H9 (cell line): ENCODE data around the gene CSDE1. TPM values are rescaled to one million over a fixed set of nuclear protein-coding genes. Genes with fewer than 3 reads are reported as not detected.

ENCODE experiments used
- DNase-seq: peaks from one replicate; pipeline ENCODE4 v3.0.0-alpha.2; 2017
- H2AFZ ChIP-seq: one replicate; pipeline ENCODE4 v1.6.1; 2013; ENCODE audit warnings: mild to moderate bottlenecking, low read length, control low read depth, moderate library complexity
- H2AK5ac ChIP-seq: 2 replicates; pipeline ENCODE4 v1.6.1; 2013; ENCODE audit warnings: low read length, control low read depth, mixed read lengths; ENCODE audit not compliant: insufficient read length
- H2BK120ac ChIP-seq: one replicate; pipeline ENCODE4 v1.6.1; 2013; ENCODE audit warnings: low read depth, mild to moderate bottlenecking, low read length, control low read depth, inconsistent platforms; ENCODE audit not compliant: poor library complexity, severe bottlenecking
- H2BK12ac ChIP-seq: 2 replicates; pipeline ENCODE4 v1.6.1; 2013; ENCODE audit warnings: low read length, control low read depth, mixed read lengths, low read depth; ENCODE audit not compliant: insufficient read length
- H2BK15ac ChIP-seq: 2 replicates; pipeline ENCODE4 v1.6.1; 2013; ENCODE audit warnings: low read depth, low read length, control low read depth
- H2BK20ac ChIP-seq: one replicate; pipeline ENCODE4 v1.6.1; 2013; ENCODE audit warnings: low read depth, mild to moderate bottlenecking, low read length, control low read depth, inconsistent platforms; ENCODE audit not compliant: poor library complexity, severe bottlenecking
- H2BK5ac ChIP-seq: 2 replicates; pipeline ENCODE4 v1.6.1; 2013; ENCODE audit warnings: low read length, control low read depth, mixed read lengths; ENCODE audit not compliant: insufficient read length
- H3K14ac ChIP-seq: 2 replicates; pipeline ENCODE4 v1.6.1; 2013; ENCODE audit warnings: low read length, control low read depth; ENCODE audit not compliant: insufficient read depth
- H3K18ac ChIP-seq: 2 replicates; pipeline ENCODE4 v1.6.1; 2013; ENCODE audit warnings: low read depth, mild to moderate bottlenecking, mixed read lengths, low read length, control low read depth; ENCODE audit not compliant: insufficient read length
- H3K23ac ChIP-seq: 2 replicates; pipeline ENCODE4 v1.6.1; 2013; ENCODE audit warnings: low read length, control low read depth, mixed read lengths, low read depth; ENCODE audit not compliant: insufficient read length
- H3K23me2 ChIP-seq: 2 replicates; pipeline ENCODE4 v1.6.1; 2013; ENCODE audit warnings: low read depth, mild to moderate bottlenecking, mixed read lengths, low read length, control low read depth; ENCODE audit not compliant: insufficient read length, poor library complexity, severe bottlenecking
- H3K27ac ChIP-seq: 2 replicates; pipeline ENCODE4 v1.5.1; 2013; ENCODE audit warnings: low read length, control low read depth, mixed read lengths, low read depth; ENCODE audit not compliant: insufficient read length
- H3K27me3 ChIP-seq: 2 replicates; pipeline ENCODE4 v1.6.1; 2013; ENCODE audit warnings: low read length, control low read depth, inconsistent platforms; ENCODE audit not compliant: insufficient read depth
- H3K4ac ChIP-seq: 2 replicates; pipeline ENCODE4 v1.6.1; 2013; ENCODE audit warnings: low read depth, mild to moderate bottlenecking, control low read depth, inconsistent platforms, low read length, moderate library complexity
- H3K4me1 ChIP-seq: 2 replicates; pipeline ENCODE4 v1.6.1; 2013; ENCODE audit warnings: low read length, control low read depth, inconsistent platforms; ENCODE audit not compliant: insufficient read depth
- H3K4me2 ChIP-seq: 2 replicates; pipeline ENCODE4 v1.6.1; 2013; ENCODE audit warnings: low read length, control low read depth, mixed read lengths; ENCODE audit not compliant: insufficient read length, insufficient read depth
- H3K56ac ChIP-seq: 2 replicates; pipeline ENCODE4 v1.6.1; 2013; ENCODE audit warnings: low read depth, mild to moderate bottlenecking, mixed read lengths, low read length, control low read depth; ENCODE audit not compliant: insufficient read length
- H3K79me1 ChIP-seq: 2 replicates; pipeline ENCODE4 v1.6.1; 2013; ENCODE audit warnings: low read depth, mild to moderate bottlenecking, moderate library complexity, low read length, control low read depth, inconsistent platforms; ENCODE audit not compliant: insufficient read depth, poor library complexity, severe bottlenecking
- H3K79me2 ChIP-seq: 2 replicates; pipeline ENCODE4 v1.6.1; 2013; ENCODE audit warnings: low read length, control low read depth, inconsistent platforms; ENCODE audit not compliant: insufficient read depth
- H3K9ac ChIP-seq: 2 replicates; pipeline ENCODE4 v1.6.1; 2013; ENCODE audit warnings: low read length, control low read depth, mixed read lengths; ENCODE audit not compliant: insufficient read length; ENCODE audit errors: extremely low read depth
- H3K9me3 ChIP-seq: one replicate; pipeline ENCODE4 v1.6.1; 2013; ENCODE audit warnings: low read depth, low read length, inconsistent platforms; ENCODE audit not compliant: control insufficient read depth
- H3T11ph ChIP-seq: one replicate; pipeline ENCODE4 v1.6.1; 2013; ENCODE audit warnings: mild to moderate bottlenecking, low read length, control low read depth, inconsistent platforms
- H4K20me1 ChIP-seq: one replicate; pipeline ENCODE4 v1.6.1; 2013; ENCODE audit not compliant: control insufficient read depth, insufficient read length, insufficient read depth
- H4K5ac ChIP-seq: 2 replicates; pipeline ENCODE4 v1.6.1; 2013; ENCODE audit warnings: low read depth, mild to moderate bottlenecking, mixed read lengths, low read length, control low read depth; ENCODE audit not compliant: insufficient read length
- H4K8ac ChIP-seq: replicated peaks from 2 replicates; pipeline ENCODE4 v1.6.1; 2013; ENCODE audit warnings: low read length, control low read depth, mixed read lengths, low read depth; ENCODE audit not compliant: insufficient read length
- H4K91ac ChIP-seq: 2 replicates; pipeline ENCODE4 v1.6.1; 2013; ENCODE audit warnings: low read depth, mild to moderate bottlenecking, moderate library complexity, mixed read lengths, low read length, control low read depth; ENCODE audit not compliant: insufficient read length
- H3K27ac Mint-ChIP-seq, 3 experiments: 2 replicates in 2 of 3; 3 replicates in 1 of 3; pipeline ENCODE4 v1.8.0; 2020 to 2021; ENCODE audit warnings: mixed read lengths in 3 of 3, mild to moderate bottlenecking in 1 of 3, moderate library complexity in 1 of 3
- H3K27me3 Mint-ChIP-seq: 2 replicates; pipeline ENCODE4 v1.8.0; 2021; ENCODE audit warnings: low read depth, mild to moderate bottlenecking, moderate library complexity, mixed read lengths
- H3K36me3 Mint-ChIP-seq, 3 experiments: 2 replicates in 2 of 3; 3 replicates in 1 of 3; pipeline ENCODE4 v1.8.0; 2020 to 2021; ENCODE audit warnings: low read depth in 3 of 3, mixed read lengths in 3 of 3; ENCODE audit not compliant: insufficient read depth in 1 of 3
- H3K4me1 Mint-ChIP-seq, 2 experiments: 2 replicates each; pipeline ENCODE4 v1.8.0; 2020; ENCODE audit warnings: mixed read lengths in 2 of 2
- H3K4me3 Mint-ChIP-seq, 2 experiments: 2 replicates in 1 of 2; 3 replicates in 1 of 2; pipeline ENCODE4 v1.8.0; 2020 to 2021; ENCODE audit warnings: mild to moderate bottlenecking in 2 of 2, mixed read lengths in 2 of 2, moderate library complexity in 1 of 2
- H3K9me3 Mint-ChIP-seq, 2 experiments: 2 replicates in 1 of 2; 3 replicates in 1 of 2; pipeline ENCODE4 v1.8.0; 2020; ENCODE audit warnings: mild to moderate bottlenecking in 2 of 2, mixed read lengths in 2 of 2, moderate library complexity in 1 of 2
- WGBS: extraction: QIAGEN DNeasy Blood & Tissue Kit; methylation state at CpG from one replicate; pipeline ENCODE4 v1.1.7; 2013; ENCODE audit warnings: missing lambda C conversion rate, low lambda C conversion rate, mixed read lengths; ENCODE audit not compliant: insufficient read length; ENCODE audit errors: extremely low coverage; 5-methylcytosine and 5-hydroxymethylcytosine counted together
- total RNA-seq: library from RNA; stranded (reverse); gene quantifications from 2 replicates; pipeline ENCODE4 v1.2.1, GENCODE V29; 2021
- TF ChIP-seq, protein P1 (sequence below): fragments of 200-600 bp; sonication (generic); conservative IDR thresholded peaks from 3 replicates; pipeline ENCODE4 v1.8.0; 2021; ENCODE audit warnings: antibody characterized with exemption, mild to moderate bottlenecking

Gene CSDE1
- total RNA-seq, 1 experiment from 2014 or later: 645 TPM

DNA sequence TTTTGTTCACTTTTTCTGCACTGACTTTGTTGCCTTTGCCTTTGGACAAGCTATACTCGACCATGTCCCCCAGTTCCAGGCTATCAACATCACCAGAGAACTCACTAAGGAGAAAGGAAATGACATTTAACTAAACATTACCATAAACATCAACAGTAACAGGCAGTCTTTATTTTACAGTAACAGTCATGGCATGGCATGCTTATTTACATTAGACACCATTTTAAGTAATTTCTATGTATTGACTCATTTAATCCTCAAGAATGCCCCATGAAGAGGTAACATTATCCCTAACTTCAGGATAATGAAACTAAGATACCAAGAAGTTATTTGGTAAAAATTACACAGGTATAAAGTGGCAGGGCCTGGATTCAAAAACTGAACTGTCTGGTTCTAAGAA lies 32.6 kb downstream of the CSDE1 start:
- Mint-ChIP-seq H3K9me3 (no peaks in the 10 kb centered on the region), H3K4me3 (no peak overlapping the region), H3K4me1 (no peaks in the 10 kb centered on the region), H3K36me3 (peaks cover 56 to 93% (median 92%) of the 10 kb centered on the region in 3 experiments), H3K27me3 (no peaks in the 10 kb centered on the region), H3K27ac (no peak overlapping the region)
- Histone ChIP-seq H4K8ac (no peak overlapping the region), H2AK5ac (no peak overlapping the region), H2BK20ac (no peak overlapping the region), H3T11ph (no peak overlapping the region), H2BK120ac (no peak overlapping the region), H3K18ac (no peak overlapping the region), H2AFZ (no peak overlapping the region), H3K9ac (no peak overlapping the region), H3K27ac (no peak overlapping the region), H3K23me2 (no peaks in the 10 kb centered on the region), H3K4me1 (no peaks in the 10 kb centered on the region), H2BK5ac (no peak overlapping the region), H3K27me3 (no peaks in the 10 kb centered on the region), H2BK12ac (no peak overlapping the region), H3K56ac (no peak overlapping the region), H3K4me2 (no peak overlapping the region), H3K23ac (no peak overlapping the region), H3K79me2 (no peaks in the 10 kb centered on the region), H3K79me1 (no peaks in the 10 kb centered on the region), H4K5ac (no peak overlapping the region), H4K91ac (no peak overlapping the region), H3K4ac (no peak overlapping the region), H3K14ac (no peak overlapping the region), H2BK15ac (no peak overlapping the region), H3K9me3 (no peaks in the 10 kb centered on the region), H4K20me1 (no peaks in the 10 kb centered on the region)
- WGBS: no CpG with 5 or more reads among the region's 1 CpG
- DNase-seq: no peak
- TF ChIP-seq, protein P1, sequence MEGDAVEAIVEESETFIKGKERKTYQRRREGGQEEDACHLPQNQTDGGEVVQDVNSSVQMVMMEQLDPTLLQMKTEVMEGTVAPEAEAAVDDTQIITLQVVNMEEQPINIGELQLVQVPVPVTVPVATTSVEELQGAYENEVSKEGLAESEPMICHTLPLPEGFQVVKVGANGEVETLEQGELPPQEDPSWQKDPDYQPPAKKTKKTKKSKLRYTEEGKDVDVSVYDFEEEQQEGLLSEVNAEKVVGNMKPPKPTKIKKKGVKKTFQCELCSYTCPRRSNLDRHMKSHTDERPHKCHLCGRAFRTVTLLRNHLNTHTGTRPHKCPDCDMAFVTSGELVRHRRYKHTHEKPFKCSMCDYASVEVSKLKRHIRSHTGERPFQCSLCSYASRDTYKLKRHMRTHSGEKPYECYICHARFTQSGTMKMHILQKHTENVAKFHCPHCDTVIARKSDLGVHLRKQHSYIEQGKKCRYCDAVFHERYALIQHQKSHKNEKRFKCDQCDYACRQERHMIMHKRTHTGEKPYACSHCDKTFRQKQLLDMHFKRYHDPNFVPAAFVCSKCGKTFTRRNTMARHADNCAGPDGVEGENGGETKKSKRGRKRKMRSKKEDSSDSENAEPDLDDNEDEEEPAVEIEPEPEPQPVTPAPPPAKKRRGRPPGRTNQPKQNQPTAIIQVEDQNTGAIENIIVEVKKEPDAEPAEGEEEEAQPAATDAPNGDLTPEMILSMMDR: no peak
